Inflammatory macrophage treated with lipopolysaccharide for 1 hour (primary cell): Measurements from ENCODE around the gene FAM53B.
A peak's percentile ranks its signal among the peaks of the same experiment; 100 is the strongest.

Source experiments
- DNase-seq, 2 donors: peaks; one replicate each; pipeline ENCODE4 v3.0.0-alpha.2; 2020 to 2022

Gene FAM53B

DNA sequence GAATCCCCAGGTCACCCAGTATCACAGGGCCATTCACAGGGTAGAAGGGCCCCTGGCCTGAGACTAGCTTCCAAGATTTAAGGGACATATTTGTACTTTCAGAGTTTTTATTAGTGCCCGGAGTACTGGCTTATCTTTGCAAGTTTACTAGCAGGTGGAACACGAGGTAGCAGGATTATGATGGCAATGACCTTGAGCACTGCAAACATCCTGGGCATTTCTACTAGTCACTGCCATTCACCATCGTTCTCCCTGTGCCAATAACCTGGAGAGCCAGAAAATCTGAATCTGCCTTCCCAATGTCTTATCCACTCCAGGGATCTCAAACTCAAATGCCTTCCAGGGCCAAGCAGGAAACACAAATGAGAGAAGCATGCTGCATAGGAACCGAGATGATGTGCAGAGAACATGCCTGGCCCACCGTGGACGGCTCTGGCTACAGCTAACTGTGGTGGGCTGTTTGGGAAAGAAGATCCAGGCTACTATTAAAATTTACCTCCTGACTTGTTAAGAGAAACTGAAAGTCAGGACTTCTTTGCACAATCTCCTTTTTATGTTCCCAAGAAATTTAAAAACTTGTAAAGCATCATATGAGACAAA lies 16.7 kb downstream of the FAM53B start:
- DNase-seq = no peak

DNA sequence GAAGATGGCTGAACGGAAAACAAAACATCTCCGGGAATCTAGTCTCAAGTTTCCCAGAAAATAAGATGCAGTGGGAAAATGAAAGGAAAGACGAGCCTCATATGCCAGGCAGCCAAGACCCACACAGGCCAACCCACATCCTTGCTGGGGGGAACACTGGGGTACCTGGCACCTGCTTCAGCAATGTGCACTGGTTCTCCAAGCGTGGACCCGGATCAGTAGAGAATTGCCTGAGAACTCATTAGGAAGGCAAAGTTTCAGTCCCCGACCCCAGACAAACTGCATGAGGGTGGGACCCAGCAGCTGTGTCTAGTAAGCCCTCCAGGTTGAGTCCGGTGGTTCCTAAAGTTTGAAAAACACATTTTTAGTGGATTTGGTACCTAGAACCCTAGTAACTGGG lies 18.4 kb downstream of the FAM53B start:
- DNase-seq = no peak

DNA sequence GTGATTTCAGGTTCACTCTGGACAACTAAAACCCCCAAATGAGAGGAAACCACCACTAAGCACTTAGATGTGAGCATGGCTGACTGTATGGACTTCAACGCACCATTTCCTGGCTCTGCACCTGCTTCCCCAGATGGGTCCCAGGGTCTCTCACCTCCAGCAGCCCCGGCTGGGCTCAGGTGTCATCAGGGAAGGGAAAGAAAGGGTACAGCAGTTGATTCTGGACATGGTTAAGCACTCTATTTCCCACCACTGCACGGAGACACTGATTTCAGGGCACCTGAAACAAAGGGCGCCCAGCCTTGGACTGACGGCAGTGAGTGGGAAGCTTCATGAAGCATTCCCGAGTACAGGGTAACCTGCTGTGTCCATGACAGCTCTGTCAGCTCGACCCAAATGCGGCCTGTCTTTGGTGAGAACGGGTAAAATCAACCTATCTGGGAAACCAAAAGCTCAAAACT lies 19.0 kb downstream of the FAM53B start:
- DNase-seq = no peak

DNA sequence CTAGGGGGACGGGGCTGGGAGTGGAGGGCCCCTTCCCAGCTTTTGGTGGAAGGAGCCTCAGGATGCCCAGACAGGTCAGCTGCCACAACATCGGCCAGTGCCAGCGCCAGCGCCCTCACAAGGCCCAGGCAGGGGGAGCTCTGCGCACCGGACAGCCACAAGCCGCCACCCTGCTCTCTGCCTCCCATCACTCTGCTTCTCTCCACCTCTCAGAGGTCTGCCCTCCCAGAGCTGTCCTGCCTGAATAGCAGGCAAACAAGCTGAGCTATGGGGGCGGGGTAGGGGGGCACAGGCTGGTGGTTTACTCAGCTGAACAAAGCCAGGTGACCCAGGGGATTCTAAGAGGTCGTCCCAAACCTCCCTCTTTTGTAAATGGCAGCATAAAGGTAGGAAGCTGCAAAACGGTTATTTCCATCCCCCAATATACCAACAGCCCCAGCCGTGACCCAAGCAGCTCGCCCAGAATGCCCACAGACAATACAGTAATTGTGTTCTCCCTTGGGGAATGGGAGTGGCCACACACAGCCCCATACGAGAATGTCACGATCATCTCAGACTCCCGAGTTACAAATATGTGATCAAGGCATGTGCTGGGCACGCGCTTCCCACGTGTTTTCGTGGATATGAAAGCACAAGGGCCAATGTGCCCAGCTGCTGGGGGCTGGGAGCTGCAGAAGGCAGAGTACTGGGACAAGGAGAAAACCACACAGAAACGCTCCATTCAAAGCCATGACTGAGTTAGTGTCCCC lies 19.7 kb downstream of the FAM53B start:
- no peak for DNase-seq

DNA sequence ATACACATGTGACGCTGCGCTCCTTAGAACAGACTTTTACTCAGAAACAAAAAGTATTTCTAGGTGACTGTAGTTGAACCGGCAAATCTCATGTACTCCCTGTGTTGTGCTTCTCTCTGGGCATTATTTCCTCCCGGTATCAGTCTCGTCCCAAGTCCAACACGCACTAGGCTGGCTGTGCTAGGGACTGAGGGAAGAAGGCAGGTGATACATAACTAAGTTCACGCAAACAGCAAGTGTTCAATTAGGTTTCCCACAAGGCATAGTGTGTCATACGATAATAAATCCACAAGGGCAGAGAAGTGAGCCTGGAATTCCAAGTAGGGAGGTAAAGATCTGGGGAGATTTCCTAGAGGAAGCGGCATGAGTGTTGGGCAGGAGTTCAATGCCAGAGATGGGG lies 20.4 kb downstream of the FAM53B start:
- DNase-seq = no peak

DNA sequence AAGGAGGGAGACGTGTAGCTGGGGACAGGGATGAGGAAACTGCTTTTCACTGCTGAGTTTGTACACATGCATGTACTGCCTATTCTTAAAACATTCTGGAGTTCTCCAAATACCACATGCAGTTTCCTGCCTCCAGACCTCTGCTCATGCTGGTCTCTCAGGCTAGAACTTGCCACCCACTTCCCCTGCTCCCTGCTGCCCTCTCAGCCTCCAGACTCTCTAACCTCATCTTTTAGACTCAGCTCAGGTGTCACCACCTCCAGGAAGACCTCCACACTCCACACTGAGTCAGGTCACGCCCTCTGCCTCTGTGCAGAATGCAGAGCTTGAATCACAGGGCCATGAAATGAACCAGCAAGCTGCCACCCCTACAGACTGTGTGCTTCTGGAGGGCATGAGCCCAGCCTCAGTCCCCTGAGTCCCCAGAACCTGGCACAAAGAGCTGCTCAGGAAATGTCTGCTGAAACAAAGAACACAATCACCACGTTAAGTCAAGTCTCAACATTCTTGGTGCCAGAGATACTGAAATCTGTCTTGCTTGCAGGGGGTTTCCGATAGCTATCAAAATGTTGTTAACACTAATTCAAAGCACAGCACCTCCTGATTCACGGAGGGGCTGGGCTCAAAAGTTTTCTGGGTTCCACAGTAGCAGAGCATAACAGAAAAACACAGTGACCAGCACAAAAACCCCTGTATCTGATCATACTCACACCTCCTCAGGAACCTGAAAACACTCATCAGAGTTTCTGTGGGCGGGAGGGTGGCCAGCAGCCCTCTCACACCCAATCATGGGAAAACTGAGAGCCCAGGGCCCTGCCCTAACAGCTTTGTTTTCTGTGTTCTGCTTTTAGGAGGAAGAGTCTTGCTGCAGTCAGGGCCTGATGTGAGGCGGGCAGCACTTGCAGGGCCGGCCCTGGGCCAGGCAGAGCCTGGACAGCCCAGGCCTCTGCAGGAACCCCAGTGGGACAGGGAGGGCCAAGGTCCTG lies 21.1 kb downstream of the FAM53B start:
- peak; percentile 81 to 94 for DNase-seq

DNA sequence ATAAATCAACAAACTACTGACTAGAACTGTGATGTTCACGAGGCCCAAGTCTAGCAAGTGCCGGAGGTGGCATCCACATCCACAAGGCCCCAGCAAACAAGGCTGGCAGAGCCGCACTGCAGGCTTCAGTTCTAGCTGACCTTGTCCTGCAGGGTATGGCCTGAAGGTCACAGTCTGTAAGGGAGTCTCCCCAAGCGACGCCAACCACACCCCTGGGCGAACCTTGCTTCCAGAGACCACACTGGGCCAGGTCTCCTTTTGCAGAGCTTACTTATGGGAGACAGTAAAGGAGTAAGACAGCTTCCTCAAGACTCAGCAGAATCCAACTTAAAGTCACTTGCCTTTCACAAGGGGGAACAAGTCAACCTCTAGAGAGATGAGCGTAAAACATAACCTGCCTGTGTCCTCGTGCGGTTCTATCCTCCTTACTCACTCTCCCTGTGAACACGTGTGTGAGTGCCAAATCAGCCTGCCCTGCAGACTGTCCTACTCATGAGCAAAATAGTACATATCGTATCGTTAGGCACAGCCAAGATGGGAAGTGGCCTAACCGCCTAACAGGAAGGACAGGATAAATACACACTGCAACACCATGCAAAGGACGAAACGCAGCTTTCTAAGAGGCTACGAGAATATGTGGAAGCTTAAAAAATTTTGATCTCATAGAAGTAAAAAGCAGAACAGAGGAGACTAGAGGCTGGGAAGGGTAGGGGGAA lies 22.7 kb downstream of the FAM53B start:
- DNase-seq = peak; percentile 74 to 80

DNA sequence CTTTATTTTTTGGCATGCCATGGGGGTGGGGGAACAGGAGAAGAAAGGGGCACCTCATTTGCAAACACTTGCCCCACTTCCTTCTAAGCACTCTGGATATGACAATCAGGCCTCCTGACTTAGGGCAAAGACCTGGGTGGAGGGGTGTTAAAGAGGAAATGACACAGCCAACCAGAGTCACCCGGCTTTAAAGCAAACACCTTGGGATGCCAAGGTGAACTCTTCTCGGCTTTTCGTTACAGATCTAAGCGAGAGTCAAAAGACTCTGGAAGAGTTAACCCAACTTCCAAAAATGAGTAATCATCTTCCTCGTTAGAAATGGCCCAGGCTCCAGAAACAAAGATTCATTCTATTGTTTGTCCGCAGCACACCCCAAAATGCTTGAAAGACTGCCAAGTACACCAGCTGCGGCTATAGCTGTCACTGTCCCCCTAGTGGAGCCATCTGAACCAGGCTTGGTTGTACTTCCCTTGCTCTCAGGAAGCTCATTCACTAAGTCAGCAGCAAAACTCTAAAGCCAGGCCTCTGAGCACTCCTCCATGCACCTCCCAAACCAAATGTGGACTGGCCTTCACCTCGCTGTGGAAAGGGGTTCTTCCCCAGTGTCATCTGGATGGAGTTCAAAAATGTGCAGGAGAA lies 24.8 kb downstream of the FAM53B start:
- DNase-seq = peak; percentile 65 to 74

DNA sequence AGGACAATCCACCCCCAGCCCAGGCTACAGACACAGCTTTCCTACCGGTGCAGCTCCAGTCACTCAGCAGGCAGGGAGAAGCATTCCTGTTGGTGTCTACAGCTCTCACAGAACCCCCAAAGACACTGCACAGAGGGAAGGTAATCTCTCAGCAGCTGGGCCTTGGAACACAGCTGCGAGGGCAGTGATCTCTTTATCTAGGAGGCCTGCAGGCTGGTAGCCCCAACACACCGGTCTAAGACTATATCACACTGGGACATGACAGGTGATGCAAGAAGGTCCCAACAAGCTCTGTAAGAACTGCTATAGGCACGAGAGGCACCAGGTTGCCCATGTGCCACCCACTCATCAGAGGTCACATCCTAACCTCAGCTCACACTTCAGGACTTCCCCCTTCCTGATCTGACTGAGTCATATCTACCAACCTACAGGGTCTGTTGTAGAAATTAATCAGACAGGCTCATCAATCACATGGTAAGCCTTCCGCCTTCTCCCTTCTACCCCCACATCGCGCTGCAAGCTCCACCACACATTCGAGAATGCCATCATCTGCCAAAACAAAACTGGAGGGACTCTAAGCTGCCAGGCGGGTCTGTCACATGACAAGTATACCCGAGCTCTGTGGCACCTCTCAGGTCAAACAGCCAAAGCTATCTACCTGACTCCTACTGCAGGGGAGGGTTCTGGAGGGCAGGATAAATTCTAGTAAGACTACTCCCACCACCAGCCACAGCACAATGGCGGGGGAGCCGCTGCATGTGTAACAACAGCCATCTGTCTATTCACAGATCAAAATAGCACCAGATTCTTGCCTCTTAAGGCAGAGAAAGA lies 26.1 kb downstream of the FAM53B start:
- peak; percentile 78 to 97 for DNase-seq

DNA sequence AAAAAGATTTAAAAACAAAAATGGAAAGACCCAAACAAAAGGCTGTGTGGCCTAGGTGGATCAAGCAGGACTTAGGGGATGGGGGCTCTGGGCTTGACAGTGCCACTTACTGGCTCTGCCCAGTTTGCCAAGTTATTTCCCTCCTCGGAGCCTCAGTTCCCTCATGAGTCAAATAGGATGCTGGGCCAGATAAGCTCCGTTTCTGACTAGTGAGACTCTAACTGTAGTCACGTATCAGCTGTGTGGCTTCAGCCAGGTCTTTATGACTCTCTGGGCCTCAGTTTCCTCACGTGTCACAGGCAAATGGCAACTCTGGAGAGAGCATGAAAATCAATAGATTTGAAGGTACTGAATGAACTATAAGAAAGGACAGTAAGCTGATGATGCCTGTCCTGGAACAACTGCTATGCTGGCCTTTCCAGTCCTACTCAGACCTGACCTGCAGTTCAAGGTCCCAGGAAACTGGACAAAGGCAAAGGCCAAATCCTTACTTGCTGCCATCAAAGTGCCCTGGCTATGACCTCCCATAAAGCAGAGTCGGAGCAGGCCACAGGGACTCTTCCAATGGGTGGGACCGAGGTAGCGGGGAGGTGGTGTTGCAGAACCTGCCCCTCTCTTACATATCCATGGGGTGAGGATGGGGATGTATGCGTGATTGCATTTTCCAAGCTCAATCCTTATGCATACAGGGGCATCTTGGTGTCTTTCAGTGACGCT lies 27.0 kb downstream of the FAM53B start:
- DNase-seq = no peak

DNA sequence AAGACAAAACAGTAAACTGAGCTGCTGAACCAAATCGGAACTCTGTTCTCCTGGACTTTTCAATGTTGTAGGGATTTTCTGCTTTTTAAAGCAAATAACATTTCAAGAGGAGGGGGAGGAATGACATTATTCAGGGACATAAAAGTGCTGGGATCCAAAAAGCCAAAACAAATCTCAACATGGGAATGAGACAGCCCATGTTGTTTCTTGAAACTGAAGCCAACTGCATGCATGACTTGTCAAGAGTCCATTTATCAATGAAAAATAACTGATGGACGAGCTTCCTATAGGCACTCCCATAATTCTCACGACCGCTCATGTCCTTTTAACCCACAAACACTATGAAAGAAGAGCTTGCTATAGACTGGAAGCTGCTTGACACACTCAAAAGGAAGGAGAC lies 27.8 kb downstream of the FAM53B start:
- no peak for DNase-seq

DNA sequence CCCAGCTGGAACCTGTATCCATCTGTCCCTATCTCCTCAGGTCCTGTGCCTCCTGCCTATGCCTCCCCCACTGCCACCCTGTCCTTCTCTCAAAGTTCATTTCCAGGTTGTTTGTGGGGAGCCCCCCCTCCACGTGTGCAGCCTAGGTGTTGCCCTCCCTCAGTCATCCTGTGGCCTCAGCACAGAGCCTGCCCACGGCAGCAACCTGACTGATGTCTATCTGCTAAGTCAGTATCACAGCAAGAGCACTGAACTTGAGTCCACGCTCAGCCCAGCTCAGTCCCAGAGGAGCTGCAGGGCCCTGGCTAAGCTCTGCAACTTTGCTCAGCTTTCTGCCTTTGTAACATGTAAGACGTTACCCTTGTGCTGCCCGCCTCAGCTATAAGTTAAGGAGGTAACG lies 28.7 kb downstream of the FAM53B start:
- DNase-seq = no peak

DNA sequence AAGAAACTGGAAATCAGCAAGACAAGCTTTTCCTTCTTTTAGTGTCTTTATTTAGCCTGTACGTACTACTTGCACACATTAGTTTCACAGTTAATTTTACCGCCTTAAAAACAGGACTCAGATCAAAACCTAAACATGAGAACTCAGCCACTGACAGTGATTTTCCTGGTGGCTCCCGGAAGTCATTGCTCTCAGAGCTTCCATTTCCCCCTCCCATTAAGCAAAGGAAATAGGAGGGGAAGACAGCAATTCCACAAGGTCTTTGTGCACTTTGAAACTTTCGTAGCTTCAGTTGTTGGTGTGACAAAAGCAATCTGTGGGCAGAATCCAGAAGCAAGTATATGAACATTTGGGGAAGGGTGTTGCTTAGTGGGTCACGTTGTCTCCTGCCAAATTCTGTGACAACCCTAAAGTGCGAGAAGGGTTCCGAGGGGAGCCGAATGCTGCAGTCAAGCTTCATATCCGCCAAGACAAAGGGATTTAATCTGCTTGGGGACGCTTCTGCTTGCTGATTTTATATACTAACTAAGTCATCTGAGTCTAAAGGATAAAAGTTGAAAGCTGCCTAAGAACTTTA lies 30.4 kb downstream of the FAM53B start:
- DNase-seq = no peak

DNA sequence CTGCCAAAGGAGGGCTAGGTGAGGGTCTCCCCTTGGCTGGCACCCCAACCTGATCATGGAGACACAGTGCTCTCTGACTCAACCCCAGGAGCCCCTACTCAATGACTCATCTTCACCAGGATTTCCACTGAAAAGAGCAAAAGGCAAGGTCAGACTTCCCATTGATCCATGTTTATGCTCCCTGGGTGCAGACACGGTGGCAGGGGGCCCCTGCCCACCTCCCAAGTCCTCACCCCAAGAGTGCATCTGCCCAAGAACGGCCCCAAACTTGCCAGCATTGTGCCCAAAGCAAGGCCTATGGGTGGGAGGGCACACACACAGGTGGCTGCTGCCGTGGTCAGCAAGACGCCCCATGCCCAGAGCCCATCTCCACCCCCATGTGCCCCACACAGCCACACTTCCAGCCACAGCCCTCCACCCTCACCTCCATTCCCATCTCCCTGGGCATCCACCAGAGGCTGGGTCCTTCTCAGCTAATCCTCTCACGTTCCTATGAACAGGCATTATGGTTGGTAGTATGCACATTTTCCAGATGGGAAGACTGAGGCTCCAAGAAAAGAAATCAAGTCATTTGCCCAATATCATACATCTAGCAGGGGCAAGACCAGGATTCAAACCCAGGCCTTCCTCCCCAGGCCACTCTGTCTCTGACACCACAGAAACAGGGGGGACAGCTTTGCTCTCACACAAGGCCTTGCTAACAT lies 31.3 kb downstream of the FAM53B start:
- no peak for DNase-seq

DNA sequence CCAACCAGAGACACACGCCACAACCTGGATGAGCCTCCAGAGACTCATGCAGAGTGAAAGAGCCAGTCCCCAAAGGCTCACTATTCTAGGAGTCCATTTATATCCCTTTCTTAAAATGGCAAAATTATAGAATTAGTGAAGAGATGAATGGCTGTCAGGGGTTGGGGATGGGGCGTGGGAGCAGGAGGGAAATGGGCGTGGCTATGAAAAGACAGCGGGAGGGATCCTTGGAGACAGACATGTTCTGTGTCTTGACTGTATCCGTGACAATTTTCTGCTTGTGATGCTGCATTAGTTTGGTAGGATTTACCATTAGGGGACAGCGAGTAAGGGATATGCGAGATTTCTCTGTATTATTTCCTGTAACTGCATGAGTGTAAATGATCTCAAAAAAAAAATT lies 33.0 kb downstream of the FAM53B start:
- DNase-seq = no peak

DNA sequence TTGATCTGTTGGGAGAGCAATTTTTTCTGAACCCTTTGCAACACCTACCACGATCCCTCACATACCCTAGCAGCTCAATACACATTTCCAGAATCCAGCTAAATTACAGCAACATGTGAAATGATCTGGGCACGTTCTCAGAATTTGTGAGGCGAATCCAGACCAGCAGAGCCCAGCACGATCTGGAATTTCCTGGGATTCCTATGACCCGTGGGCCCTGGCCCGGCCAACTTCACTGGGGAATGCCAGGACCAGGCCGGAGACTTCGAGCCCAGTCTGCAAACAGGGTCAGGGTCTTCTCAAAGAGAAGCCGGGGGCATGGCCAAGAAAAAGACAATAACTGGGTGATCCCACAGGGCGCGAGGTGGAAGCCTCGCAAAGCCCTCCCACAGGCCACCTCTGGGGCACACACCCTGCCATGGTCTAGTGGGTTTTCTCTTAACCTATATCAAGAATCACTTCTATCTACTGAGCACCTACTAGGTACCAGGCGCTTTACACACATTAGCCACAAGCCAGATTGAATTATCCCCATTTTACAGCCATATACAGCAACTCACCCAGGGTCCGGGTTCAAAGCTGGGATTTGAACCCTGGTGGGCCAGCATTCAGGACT lies 33.8 kb downstream of the FAM53B start:
- no peak for DNase-seq

DNA sequence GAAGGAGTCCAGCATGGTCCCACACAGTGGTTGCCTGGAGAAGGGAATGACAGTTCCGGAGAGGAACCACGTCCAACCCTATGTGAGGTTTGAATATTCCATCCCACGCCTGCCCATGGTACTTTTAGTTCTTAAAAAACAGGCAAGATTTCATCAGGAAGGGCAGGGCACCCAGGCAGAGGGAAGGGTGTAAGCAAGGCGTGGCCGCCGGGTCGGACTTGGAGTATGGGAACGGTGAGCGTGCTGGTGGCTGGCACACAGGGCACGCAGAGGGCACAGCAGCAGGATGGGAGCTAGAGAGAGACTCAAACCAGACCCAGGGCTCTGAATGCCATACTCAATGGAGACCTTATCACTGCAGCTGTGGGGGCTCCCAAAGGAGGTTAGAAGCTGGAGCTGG lies 34.3 kb downstream of the FAM53B start:
- peak; percentile 82 to 93 for DNase-seq

DNA sequence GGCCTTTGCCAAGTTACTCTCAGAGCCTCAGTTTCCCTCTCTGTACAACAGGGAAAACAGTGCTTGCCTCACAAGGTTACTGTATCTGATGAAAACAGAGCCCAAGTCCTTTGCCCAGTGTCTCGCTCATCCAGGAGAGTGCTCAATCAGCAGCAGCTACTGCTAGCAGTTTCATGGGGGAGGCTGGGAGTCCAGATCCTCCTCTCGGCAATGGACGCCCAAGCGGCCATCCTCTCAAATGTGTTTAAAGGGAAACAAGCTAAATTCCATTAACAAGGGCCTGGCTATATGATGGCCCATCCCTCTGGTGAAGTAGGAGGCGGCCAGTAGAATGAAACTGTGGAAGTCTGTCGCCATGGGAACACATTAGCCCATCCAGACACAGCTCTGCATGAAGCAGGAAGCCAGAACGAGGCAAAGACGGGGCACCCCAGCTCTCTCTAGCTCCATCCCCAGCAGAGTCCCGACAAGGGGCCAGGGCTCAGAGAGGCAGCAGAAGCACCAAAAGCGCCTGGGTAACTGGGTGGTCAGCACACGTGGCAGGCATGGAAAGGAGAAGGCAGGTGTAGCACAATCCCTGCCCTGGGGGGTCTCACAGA lies 35.2 kb downstream of the FAM53B start:
- no peak for DNase-seq
